ENCODE results near the gene RNF224.

GRCh38 chr9:137179761-137180160 is 47.5 kb upstream of the RNF224 start:
- no peak for TF ChIP-seq CTCF (IDR thresholded peaks at IDR 0.05)
- TF ChIP-seq POLR2A (IDR thresholded peaks at IDR 0.05) = no peak
- TF ChIP-seq EP300 (IDR thresholded peaks at IDR 0.05) = no peak
- no peak for TF ChIP-seq POLR2AphosphoS5 (IDR thresholded peaks at IDR 0.05)

Data from suprapubic skin (tissue), 4 donors.